ENCODE measurements around the gene TADA2B.

DNA sequence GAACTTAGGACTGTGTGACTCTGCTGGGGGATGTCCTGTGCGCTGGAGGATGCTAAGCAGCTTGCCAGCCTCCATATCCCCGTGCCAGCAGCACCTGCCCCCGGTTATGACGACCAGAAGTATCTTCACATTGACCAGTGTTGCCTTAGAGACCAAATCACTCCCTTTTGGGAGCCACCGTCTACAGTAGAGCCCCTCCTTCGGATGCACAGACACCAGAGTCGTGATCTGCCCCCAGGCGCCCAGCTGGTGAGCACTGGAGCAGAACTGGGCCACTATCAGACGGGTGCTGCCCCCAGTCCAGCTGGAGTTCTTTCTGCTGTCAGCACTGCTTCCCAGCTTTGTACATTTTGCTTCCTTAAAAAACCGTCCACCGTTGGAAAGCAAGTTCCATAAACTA lies 30.0 kb upstream of the TADA2B start:
- TF ChIP-seq, protein P1, sequence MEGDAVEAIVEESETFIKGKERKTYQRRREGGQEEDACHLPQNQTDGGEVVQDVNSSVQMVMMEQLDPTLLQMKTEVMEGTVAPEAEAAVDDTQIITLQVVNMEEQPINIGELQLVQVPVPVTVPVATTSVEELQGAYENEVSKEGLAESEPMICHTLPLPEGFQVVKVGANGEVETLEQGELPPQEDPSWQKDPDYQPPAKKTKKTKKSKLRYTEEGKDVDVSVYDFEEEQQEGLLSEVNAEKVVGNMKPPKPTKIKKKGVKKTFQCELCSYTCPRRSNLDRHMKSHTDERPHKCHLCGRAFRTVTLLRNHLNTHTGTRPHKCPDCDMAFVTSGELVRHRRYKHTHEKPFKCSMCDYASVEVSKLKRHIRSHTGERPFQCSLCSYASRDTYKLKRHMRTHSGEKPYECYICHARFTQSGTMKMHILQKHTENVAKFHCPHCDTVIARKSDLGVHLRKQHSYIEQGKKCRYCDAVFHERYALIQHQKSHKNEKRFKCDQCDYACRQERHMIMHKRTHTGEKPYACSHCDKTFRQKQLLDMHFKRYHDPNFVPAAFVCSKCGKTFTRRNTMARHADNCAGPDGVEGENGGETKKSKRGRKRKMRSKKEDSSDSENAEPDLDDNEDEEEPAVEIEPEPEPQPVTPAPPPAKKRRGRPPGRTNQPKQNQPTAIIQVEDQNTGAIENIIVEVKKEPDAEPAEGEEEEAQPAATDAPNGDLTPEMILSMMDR (IDR thresholded peaks at IDR 0.05; ENCODE audit: insufficient read depth, low read depth, low read length) = no peak
- TF ChIP-seq EZH2 (IDR thresholded peaks at IDR 0.05; ENCODE audit: insufficient read depth, low read length) = no peak

Data from astrocyte (in vitro differentiated cells and primary cell).